SK-N-MC (cell line): Measurements from ENCODE around the gene STRIP2.
"Not testable (repeated sequence)": the region's sequence is repeated elsewhere in the genome, so short reads cannot be mapped to it uniquely, and the experiment has no call there.

Experiments used
- DNase-seq: peaks from one replicate; pipeline ENCODE4 v3.0.0-alpha.2; 2011; ENCODE audit warnings: low read depth, low spot score
- H3K27ac ChIP-seq: fragments of 200-600 bp; sonication (generic); 2 replicates; pipeline ENCODE4 v1.5.1; 2016; ENCODE audit warnings: mixed run types
- H3K36me3 ChIP-seq: fragments of 200-600 bp; sonication (generic); 2 replicates; pipeline ENCODE4 v1.6.1; 2017; ENCODE audit warnings: antibody characterized with exemption, low read length, mixed read lengths; ENCODE audit not compliant: insufficient read depth
- H3K4me3 ChIP-seq: fragments of 200-600 bp; sonication (generic); 2 replicates; pipeline ENCODE4 v1.5.1; 2016
- H3K9ac ChIP-seq: fragments of 200-600 bp; sonication (generic); 2 replicates; pipeline ENCODE4 v1.8.0; 2017; ENCODE audit warnings: mixed run types, mixed read lengths; ENCODE audit not compliant: insufficient read length
- H3K9me3 ChIP-seq: fragments of 200-600 bp; sonication (generic); 2 replicates; pipeline ENCODE4 v1.6.1; 2017; ENCODE audit warnings: low read depth, mild to moderate bottlenecking, antibody characterized with exemption, low read length, moderate library complexity, mixed read lengths
- EZH2 ChIP-seq: fragments of 200-600 bp; sonication (generic); IDR thresholded peaks from one replicate; pipeline ENCODE4 v1.6.1; 2017; ENCODE audit warnings: antibody characterized with exemption
- FOXP2 ChIP-seq: optimal IDR thresholded peaks from 2 replicates; pipeline ENCODE3; 2011; ENCODE audit warnings: mild to moderate bottlenecking, moderate library complexity; ENCODE audit not compliant: insufficient read depth; ENCODE audit errors: extremely low read length, control extremely low read depth
- POLR2AphosphoS5 ChIP-seq: IDR thresholded peaks from 2 replicates; pipeline ENCODE4 v1.6.1; 2012; ENCODE audit warnings: mild to moderate bottlenecking, low read depth, low read length, borderline replicate concordance

The STRIP2 gene

GRCh38 chr7:129448608-129449007 is 14.4 kb downstream of the STRIP2 start:
- not testable (repeated sequence) for H3K9me3 ChIP-seq, DNase-seq, H3K4me3 ChIP-seq, H3K9ac ChIP-seq, H3K27ac ChIP-seq, H3K36me3 ChIP-seq

- Histone ChIP-seq H3K9ac (no peak overlapping the region), H3K36me3 (no peaks in the 10 kb centered on the region), H3K4me3 (no peak overlapping the region), H3K9me3 (no peaks in the 10 kb centered on the region), H3K27ac (no peak overlapping the region)
- no peak for DNase-seq
- TF ChIP-seq FOXP2, result no peak
- TF ChIP-seq EZH2, result no peak
- TF ChIP-seq POLR2AphosphoS5, result no peak
Measured at GRCh38 chr7:129450295-129450694, 16.1 kb downstream of the STRIP2 start.

GRCh38 chr7:129452589-129453231 is 18.5 kb downstream of the STRIP2 start:
- no peak for DNase-seq
- Histone ChIP-seq H3K9me3 (no peaks in the 10 kb centered on the region), H3K9ac (no peak overlapping the region), H3K27ac (no peak overlapping the region), H3K36me3 (no peaks in the 10 kb centered on the region), H3K4me3 (no peak overlapping the region)
- TF ChIP-seq POLR2AphosphoS5 (no peak), FOXP2 (no peak), EZH2 (no peak)

- Histone ChIP-seq H3K36me3 (no peaks in the 10 kb centered on the region), H3K27ac (no peak overlapping the region)
Measured at GRCh38 chr7:129453510-129454248, 19.4 kb downstream of the STRIP2 start.

GRCh38 chr7:129454249-129454551 is 20.0 kb downstream of the STRIP2 start:
- no peak overlapping the region for H3K9ac ChIP-seq

More at GRCh38 chr7:129453510-129454248, 19.4 kb downstream of the STRIP2 start:
- DNase-seq, result no peak
- no peak for TF ChIP-seq FOXP2
- no peak for TF ChIP-seq POLR2AphosphoS5
- no peak for TF ChIP-seq EZH2
- Histone ChIP-seq H3K9ac (no peak overlapping the region), H3K9me3 (no peaks in the 10 kb centered on the region), H3K4me3 (no peak overlapping the region)

GRCh38 chr7:129456421-129456820 is 22.2 kb downstream of the STRIP2 start:
- Histone ChIP-seq H3K36me3 (no peaks in the 10 kb centered on the region), H3K27ac (no peak overlapping the region), H3K9me3 (no peaks in the 10 kb centered on the region), H3K4me3 (no peak overlapping the region), H3K9ac (no peak overlapping the region)
- TF ChIP-seq EZH2 (no peak), POLR2AphosphoS5 (no peak), FOXP2 (no peak)
- no peak for DNase-seq

More at GRCh38 chr7:129454249-129454551, 20.0 kb downstream of the STRIP2 start:
- Histone ChIP-seq H3K4me3 (no peak overlapping the region), H3K27ac (no peak overlapping the region), H3K9me3 (no peaks in the 10 kb centered on the region), H3K36me3 (no peaks in the 10 kb centered on the region)
- DNase-seq, result no peak
- TF ChIP-seq FOXP2 (no peak), POLR2AphosphoS5 (no peak), EZH2 (no peak)

- no peak overlapping the region for H3K9ac ChIP-seq
- no peak overlapping the region for H3K4me3 ChIP-seq
- no peaks in the 10 kb centered on the region for H3K36me3 ChIP-seq
- TF ChIP-seq EZH2 (no peak), POLR2AphosphoS5 (no peak), FOXP2 (no peak)
- no peak overlapping the region for H3K27ac ChIP-seq
- DNase-seq, result no peak
- no peaks in the 10 kb centered on the region for H3K9me3 ChIP-seq
Measured at GRCh38 chr7:129457101-129457500, 22.9 kb downstream of the STRIP2 start.

GRCh38 chr7:129458171-129458570 is 23.9 kb downstream of the STRIP2 start:
- Histone ChIP-seq H3K9ac (no peak overlapping the region), H3K9me3 (no peaks in the 10 kb centered on the region), H3K36me3 (no peaks in the 10 kb centered on the region), H3K27ac (no peak overlapping the region), H3K4me3 (no peak overlapping the region)
- TF ChIP-seq POLR2AphosphoS5 (no peak), EZH2 (no peak), FOXP2 (no peak)
- no peak for DNase-seq

- Histone ChIP-seq H3K36me3 (no peaks in the 10 kb centered on the region), H3K4me3 (no peak overlapping the region)
- TF ChIP-seq FOXP2 (no peak), POLR2AphosphoS5 (no peak), EZH2 (no peak)
Measured at GRCh38 chr7:129461809-129462208, 27.6 kb downstream of the STRIP2 start.

More at GRCh38 chr7:129461809-129462208, 27.6 kb downstream of the STRIP2 start:
- Histone ChIP-seq H3K9me3 (no peaks in the 10 kb centered on the region), H3K27ac (no peak overlapping the region), H3K9ac (no peak overlapping the region)
- no peak for DNase-seq
